Lower lobe of right lung (tissue), 2 donors: ENCODE results near the gene ALKBH2. TPM values are rescaled to one million over a fixed set of nuclear protein-coding genes. Genes with fewer than 3 reads are reported as not detected.
"Not testable (repeated sequence)": the region's sequence is repeated elsewhere in the genome, so short reads cannot be mapped to it uniquely, and the experiment has no call there.

Experiments used
- ATAC-seq, 2 donors: fragments of 200-7000 bp; cut with Tn5 transposase; one replicate each; pipeline ENCODE4 v1.9.1; 2020 to 2022; ENCODE audit warnings: mild to moderate bottlenecking in 2 of 2, moderate library complexity in 2 of 2
- DNase-seq: peaks from one replicate; pipeline ENCODE4 v3.0.0-alpha.2; 2020
- H3K27ac ChIP-seq: fragments of 200-600 bp; one replicate; pipeline ENCODE4 v1.8.0; 2022
- H3K27me3 ChIP-seq: fragments of 200-600 bp; one replicate; pipeline ENCODE4 v1.8.0; 2022; ENCODE audit warnings: low read depth
- H3K36me3 ChIP-seq: fragments of 200-600 bp; one replicate; pipeline ENCODE4 v1.8.0; 2022; ENCODE audit warnings: mild to moderate bottlenecking
- H3K4me1 ChIP-seq: fragments of 200-600 bp; one replicate; pipeline ENCODE4 v1.8.0; 2022
- H3K4me3 ChIP-seq: fragments of 200-600 bp; one replicate; pipeline ENCODE4 v1.8.0; 2022; ENCODE audit warnings: mild to moderate bottlenecking
- H3K9me3 ChIP-seq: fragments of 200-600 bp; one replicate; pipeline ENCODE4 v1.8.0; 2022
- intact Hi-C: fragments of 100-400 bp; cut with DNase I; formaldehyde crosslinking; loops from one replicate; pipeline ENCODE4 v1.11.0; 2022
- total RNA-seq: library from RNA; stranded (reverse); fragmentation: NEBNext Ultra II Directional; extraction: Animal tissue kit (Norgen Biotek cat#: 25700); gene quantifications from one replicate; pipeline ENCODE4 v1.2.1, GENCODE V29; 2021
- TF ChIP-seq, protein P1 (sequence below): fragments of 200-600 bp; IDR thresholded peaks from one replicate; pipeline ENCODE4 v1.8.0; 2022; ENCODE audit warnings: antibody characterized with exemption, mild to moderate bottlenecking
- donor health status: DM: no; HTN: yes; CAD: no; lungs with severe emphysema.

The ALKBH2 gene
- total RNA-seq, 1 donor from 2014 or later = 9.6 TPM

GRCh38 chr12:109052414-109053323 lies 40.6 kb downstream of the ALKBH2 start, which contains the start of gene USP30:
TSS of gene USP30 (plus strand) at chr12:109052576. CDS start at chr12:109052679, 103 bp downstream.
- peaks cover 11% of the 10 kb centered on the region for H3K36me3 ChIP-seq
- ATAC-seq = peak; percentile 96 to 98
- peaks cover 24% of the 10 kb centered on the region for H3K4me1 ChIP-seq
- peak; percentile 89 for DNase-seq
- intact Hi-C loops = no loop called here
- no peaks in the 10 kb centered on the region for H3K27me3 ChIP-seq
- H3K9me3 ChIP-seq = no peaks in the 10 kb centered on the region
- peak within 1 kb of the TSS; percentile 94 for H3K27ac ChIP-seq
- TF ChIP-seq, protein P1, sequence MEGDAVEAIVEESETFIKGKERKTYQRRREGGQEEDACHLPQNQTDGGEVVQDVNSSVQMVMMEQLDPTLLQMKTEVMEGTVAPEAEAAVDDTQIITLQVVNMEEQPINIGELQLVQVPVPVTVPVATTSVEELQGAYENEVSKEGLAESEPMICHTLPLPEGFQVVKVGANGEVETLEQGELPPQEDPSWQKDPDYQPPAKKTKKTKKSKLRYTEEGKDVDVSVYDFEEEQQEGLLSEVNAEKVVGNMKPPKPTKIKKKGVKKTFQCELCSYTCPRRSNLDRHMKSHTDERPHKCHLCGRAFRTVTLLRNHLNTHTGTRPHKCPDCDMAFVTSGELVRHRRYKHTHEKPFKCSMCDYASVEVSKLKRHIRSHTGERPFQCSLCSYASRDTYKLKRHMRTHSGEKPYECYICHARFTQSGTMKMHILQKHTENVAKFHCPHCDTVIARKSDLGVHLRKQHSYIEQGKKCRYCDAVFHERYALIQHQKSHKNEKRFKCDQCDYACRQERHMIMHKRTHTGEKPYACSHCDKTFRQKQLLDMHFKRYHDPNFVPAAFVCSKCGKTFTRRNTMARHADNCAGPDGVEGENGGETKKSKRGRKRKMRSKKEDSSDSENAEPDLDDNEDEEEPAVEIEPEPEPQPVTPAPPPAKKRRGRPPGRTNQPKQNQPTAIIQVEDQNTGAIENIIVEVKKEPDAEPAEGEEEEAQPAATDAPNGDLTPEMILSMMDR = no peak
- H3K4me3 ChIP-seq = peak within 1 kb of the TSS; percentile 100

- intact Hi-C loops = no loop called here
- TF ChIP-seq, protein P1 = no peak
- H3K27me3 ChIP-seq = no peaks in the 10 kb centered on the region
- peaks cover 5% of the 10 kb centered on the region for H3K36me3 ChIP-seq
- ATAC-seq = no peak
- H3K27ac ChIP-seq = peak overlapping the region; percentile 94
- no peaks in the 10 kb centered on the region for H3K9me3 ChIP-seq
- H3K4me1 ChIP-seq = peaks cover 24% of the 10 kb centered on the region
- peak overlapping the region; percentile 100 for H3K4me3 ChIP-seq
- no peak for DNase-seq
Observed at GRCh38 chr12:109052097-109052413, 41.2 kb downstream of the ALKBH2 start.

GRCh38 chr12:109049794-109050193 lies 43.5 kb downstream of the ALKBH2 start:
- H3K36me3 ChIP-seq, intact Hi-C loops, DNase-seq, H3K4me3 ChIP-seq, H3K27me3 ChIP-seq, H3K9me3 ChIP-seq, ATAC-seq: not testable (repeated sequence)
- H3K4me1 ChIP-seq = peaks cover 22% of the 10 kb centered on the region
- peak overlapping the region; percentile 31 for H3K27ac ChIP-seq

DNA sequence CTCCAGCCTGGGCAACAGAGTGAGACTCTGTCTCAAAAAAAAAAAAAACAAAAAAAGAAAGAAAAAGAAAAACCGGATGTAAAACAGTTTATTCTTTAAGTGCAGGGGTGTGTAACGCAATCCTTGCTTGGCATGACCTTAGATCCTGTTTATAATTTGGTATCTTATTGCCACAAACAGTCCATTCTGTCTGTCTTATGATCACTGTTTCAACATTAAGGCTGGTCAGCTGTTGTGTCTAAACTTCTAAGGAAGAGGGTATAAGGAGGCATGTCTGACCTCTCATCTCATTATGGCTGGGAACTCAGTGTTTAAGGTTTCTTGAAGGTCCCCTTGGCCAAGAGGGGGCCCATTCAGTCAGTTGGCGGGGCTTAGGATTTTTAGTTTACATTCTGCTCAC lies 44.6 kb downstream of the ALKBH2 start:
- DNase-seq, H3K27ac ChIP-seq, H3K4me3 ChIP-seq, H3K27me3 ChIP-seq, H3K36me3 ChIP-seq, intact Hi-C loops, H3K9me3 ChIP-seq, ATAC-seq: not testable (repeated sequence)
- peaks cover 11% of the 10 kb centered on the region for H3K4me1 ChIP-seq

DNA sequence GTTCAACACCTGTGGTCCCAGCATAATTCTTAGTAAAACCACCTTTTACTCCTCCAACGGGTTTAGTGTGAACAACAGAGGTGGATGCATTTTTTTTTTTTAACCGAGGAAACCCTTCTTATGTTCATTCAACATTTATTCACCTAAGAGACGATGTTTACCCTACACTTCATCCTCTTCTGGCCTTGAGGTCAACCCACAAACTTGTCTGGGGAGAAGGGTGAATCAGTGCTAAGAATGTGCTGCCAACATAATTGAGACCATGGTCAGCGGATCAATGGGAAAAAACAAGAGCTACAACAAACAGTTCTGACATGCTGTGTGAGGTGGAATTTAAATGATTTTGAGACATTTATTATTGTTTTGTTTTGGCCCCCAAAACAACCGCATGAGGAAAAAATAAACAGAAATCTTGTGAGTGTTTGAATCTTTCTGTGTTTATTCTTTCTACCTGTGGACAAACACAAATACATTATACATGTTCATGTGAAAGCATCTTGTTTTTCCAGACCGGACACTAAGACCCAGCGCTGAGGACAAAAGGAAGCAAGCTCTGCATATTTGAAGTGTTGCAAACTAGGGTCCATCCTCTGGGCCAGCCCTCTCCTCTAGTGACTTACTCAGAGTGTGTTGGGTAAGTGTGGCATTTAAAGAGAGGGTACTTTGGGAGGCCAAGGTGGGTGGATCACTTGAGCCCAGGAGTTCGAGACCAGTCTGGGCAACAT lies 46.0 kb downstream of the ALKBH2 start:
- intact Hi-C loops = no loop called here
- Histone ChIP-seq H3K36me3 (no peaks in the 10 kb centered on the region), H3K9me3 (no peaks in the 10 kb centered on the region), H3K27ac (no peak overlapping the region), H3K4me3 (no peak overlapping the region), H3K4me1 (peaks cover 6% of the 10 kb centered on the region), H3K27me3 (no peaks in the 10 kb centered on the region)
- DNase-seq (no peak), ATAC-seq (no peak)
- TF ChIP-seq, protein P1 = no peak

- H3K36me3 ChIP-seq = no peaks in the 10 kb centered on the region
- intact Hi-C loops = no loop called here
- TF ChIP-seq, protein P1 = no peak
- H3K27me3 ChIP-seq = no peaks in the 10 kb centered on the region
- no peak for DNase-seq
- H3K9me3 ChIP-seq = no peaks in the 10 kb centered on the region
- no peak overlapping the region for H3K27ac ChIP-seq
- H3K4me3 ChIP-seq = no peak overlapping the region
- ATAC-seq = no peak
- H3K4me1 ChIP-seq = no peaks in the 10 kb centered on the region
Observed at GRCh38 chr12:109044241-109044640, 49.0 kb downstream of the ALKBH2 start.

Other genes starting within 250 kb of the ALKBH2 start
- gene SSH1, start 235.9 kb downstream of the ALKBH2 start, total RNA-seq = 45.6 TPM
- not detected for gene DAO, start 213.4 kb downstream of the ALKBH2 start, total RNA-seq
- gene SVOP, start 72.4 kb downstream of the ALKBH2 start, total RNA-seq = not detected
- gene USP30, start 40.9 kb downstream of the ALKBH2 start, total RNA-seq = 13.9 TPM
- 20.5 TPM for gene UNG, start 4.1 kb upstream of the ALKBH2 start, total RNA-seq
- 42.5 TPM for gene ACACB, start 23.1 kb upstream of the ALKBH2 start, total RNA-seq
- not detected for gene FOXN4, start 215.8 kb upstream of the ALKBH2 start, total RNA-seq